Measurements from ENCODE around the gene MUSTN1. TPM values are rescaled to one million over a fixed set of nuclear protein-coding genes. Genes with fewer than 3 reads are reported as not detected.

MUSTN1 gene
- total and polyA plus RNA-seq, 2 donors (not counting 3 experiments of a cell fraction or from before 2014, with no cell fraction given): 1.1 to 2.2 TPM

DNA sequence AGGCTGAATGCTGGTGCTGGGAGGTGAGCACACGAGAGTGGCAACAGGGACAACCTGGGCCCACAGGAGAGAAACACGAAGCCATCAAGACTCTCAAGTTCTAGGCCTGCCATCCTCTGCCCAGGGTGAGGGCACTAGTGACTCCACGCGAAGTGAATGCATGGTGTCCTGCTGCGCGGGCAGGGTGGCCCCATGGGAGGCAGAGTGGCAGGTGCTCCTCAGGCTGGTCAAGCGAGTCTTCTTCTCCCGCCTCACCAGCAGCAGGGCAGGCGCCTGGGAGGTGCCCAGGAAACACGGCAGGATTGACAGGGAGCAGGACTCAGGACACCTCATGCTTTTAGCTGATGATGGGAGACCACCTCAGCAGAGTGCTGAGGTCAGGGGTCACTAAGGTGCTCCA is 35.7 kb upstream of the MUSTN1 start:
- no peak overlapping the region for H3K4me2 ChIP-seq (ENCODE audit: insufficient read depth, low read length)
- DNase-seq (ENCODE audit: low read depth, low spot score) (no peak), FAIRE-seq (no peak)
- TF ChIP-seq, protein P1, sequence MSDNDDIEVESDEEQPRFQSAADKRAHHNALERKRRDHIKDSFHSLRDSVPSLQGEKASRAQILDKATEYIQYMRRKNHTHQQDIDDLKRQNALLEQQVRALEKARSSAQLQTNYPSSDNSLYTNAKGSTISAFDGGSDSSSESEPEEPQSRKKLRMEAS (IDR thresholded peaks at IDR 0.05; ENCODE audit: insufficient read depth, insufficient read length): no peak
- TF ChIP-seq, protein P2, sequence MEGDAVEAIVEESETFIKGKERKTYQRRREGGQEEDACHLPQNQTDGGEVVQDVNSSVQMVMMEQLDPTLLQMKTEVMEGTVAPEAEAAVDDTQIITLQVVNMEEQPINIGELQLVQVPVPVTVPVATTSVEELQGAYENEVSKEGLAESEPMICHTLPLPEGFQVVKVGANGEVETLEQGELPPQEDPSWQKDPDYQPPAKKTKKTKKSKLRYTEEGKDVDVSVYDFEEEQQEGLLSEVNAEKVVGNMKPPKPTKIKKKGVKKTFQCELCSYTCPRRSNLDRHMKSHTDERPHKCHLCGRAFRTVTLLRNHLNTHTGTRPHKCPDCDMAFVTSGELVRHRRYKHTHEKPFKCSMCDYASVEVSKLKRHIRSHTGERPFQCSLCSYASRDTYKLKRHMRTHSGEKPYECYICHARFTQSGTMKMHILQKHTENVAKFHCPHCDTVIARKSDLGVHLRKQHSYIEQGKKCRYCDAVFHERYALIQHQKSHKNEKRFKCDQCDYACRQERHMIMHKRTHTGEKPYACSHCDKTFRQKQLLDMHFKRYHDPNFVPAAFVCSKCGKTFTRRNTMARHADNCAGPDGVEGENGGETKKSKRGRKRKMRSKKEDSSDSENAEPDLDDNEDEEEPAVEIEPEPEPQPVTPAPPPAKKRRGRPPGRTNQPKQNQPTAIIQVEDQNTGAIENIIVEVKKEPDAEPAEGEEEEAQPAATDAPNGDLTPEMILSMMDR (IDR thresholded peaks at IDR 0.05; ENCODE audit: extremely low read depth in 1 of 2, insufficient read depth in 1 of 2, low read depth in 1 of 2, low read length in 2 of 2): no peak
- no peak for TF ChIP-seq JUN (IDR thresholded peaks at IDR 0.05; ENCODE audit: borderline replicate concordance, insufficient read depth, insufficient read length, low read depth)
- TF ChIP-seq GATA2 (IDR thresholded peaks at IDR 0.05; ENCODE audit: insufficient read depth, insufficient read length, low read depth, low read length): no peak
- no peak for TF ChIP-seq POLR2A (IDR thresholded peaks at IDR 0.05; ENCODE audit: low read depth, low read length)
- no peak for TF ChIP-seq MYC (IDR thresholded peaks at IDR 0.05; ENCODE audit: low read depth, low read length)
- TF ChIP-seq FOS (IDR thresholded peaks at IDR 0.05; ENCODE audit: borderline replicate concordance, insufficient read depth, low read length): no peak
- TF ChIP-seq EZH2 (IDR thresholded peaks at IDR 0.05; ENCODE audit: borderline replicate concordance, low read depth, low read length, severe bottlenecking): no peak
- TF ChIP-seq POLR2AphosphoS5 (IDR thresholded peaks at IDR 0.05; ENCODE audit: insufficient read depth, low read depth, low read length): no peak
- H3K4me3 ChIP-seq (replicated peaks in 1 of 3; ENCODE audit: insufficient read depth in 1 of 3, low read depth in 1 of 3, low read length in 3 of 3): no peak overlapping the region
- H2AFZ ChIP-seq (ENCODE audit: low read depth, low read length): no peak overlapping the region
- no peaks in the 10 kb centered on the region for H3K9me1 ChIP-seq (replicated peaks; ENCODE audit: control insufficient read depth, extremely low read depth, insufficient read depth, low read length)
- H3K27ac ChIP-seq (ENCODE audit: insufficient read depth, low read depth, low read length): no peak overlapping the region
- H3K9me3 ChIP-seq (replicated peaks; ENCODE audit: control insufficient read depth, insufficient read depth, low read length): no peaks in the 10 kb centered on the region
- no peaks in the 10 kb centered on the region for H3K79me2 ChIP-seq (ENCODE audit: control insufficient read depth, insufficient read depth, low read length)
- H4K20me1 ChIP-seq (replicated peaks; ENCODE audit: control insufficient read depth, extremely low read depth, insufficient read depth, low read length): no peaks in the 10 kb centered on the region
- H3K4me1 ChIP-seq (ENCODE audit: control insufficient read depth, extremely low read depth, insufficient read depth, low read length): no peaks in the 10 kb centered on the region
- intact Hi-C loops (cut with micrococcal nuclease) (no loop called here), dilution Hi-C loops (cut with MboI; ENCODE audit: extremely low pct_ligation_motif_present, low sequenced_read_pairs) (no loop called here)
- ChIA-PET POLR2A (no interaction called here), CTCF (interaction anchor here (1.1 kb wide), 1 partner anchor 65 kb away, joined by 3 read pairs; no protein-coding TSS in a partner anchor)
- H3K36me3 ChIP-seq (ENCODE audit: control insufficient read depth in 2 of 2, extremely low read depth in 1 of 2, insufficient read depth in 2 of 2, low read length in 2 of 2): no peaks in the 10 kb centered on the region
- no peak overlapping the region for H3K9ac ChIP-seq (replicated peaks; ENCODE audit: extremely low read depth, insufficient read depth, low read length)
- H3K27me3 ChIP-seq (ENCODE audit: control insufficient read depth in 2 of 2, insufficient read depth in 2 of 2, low read length in 2 of 2): no peaks in the 10 kb centered on the region
- no TSS peak for BruUV-seq (replicated peaks)
